HG02588 (cell line): ENCODE measurements around the gene SMIM7.

Experiments used
- ATAC-seq: cut with Tn5 transposase; IDR thresholded peaks from one replicate; pipeline ENCODE4 v1.9.1; 2021; ENCODE audit warnings: mild to moderate bottlenecking, moderate library complexity; ENCODE audit not compliant: unreplicated experiment

SMIM7 gene

GRCh38 chr19:16598848-16599247 lies 61.1 kb downstream of the SMIM7 start:
- ATAC-seq = no peak

GRCh38 chr19:16596399-16596798 lies 63.5 kb downstream of the SMIM7 start:
- ATAC-seq = no peak
